Osteocyte (in vitro differentiated cells): ENCODE results near the gene RNF151. TPM values are rescaled to one million over a fixed set of nuclear protein-coding genes. Genes with fewer than 3 reads are reported as not detected.

ENCODE experiments used
- DNase-seq: peaks from one replicate; pipeline ENCODE4 v3.0.0; 2021; ENCODE audit warnings: mixed read lengths; ENCODE audit not compliant: unreplicated experiment; ENCODE audit errors: extremely low spot score
- H3K27ac Mint-ChIP-seq: one replicate; pipeline ENCODE4 v1.8.0; 2021; ENCODE audit warnings: mild to moderate bottlenecking, mixed read lengths; ENCODE audit not compliant: unreplicated experiment
- H3K27me3 Mint-ChIP-seq: one replicate; pipeline ENCODE4 v1.8.0; 2021; ENCODE audit warnings: mixed read lengths; ENCODE audit not compliant: unreplicated experiment
- H3K36me3 Mint-ChIP-seq: one replicate; pipeline ENCODE4 v1.8.0; 2021; ENCODE audit warnings: mixed read lengths; ENCODE audit not compliant: unreplicated experiment
- H3K4me1 Mint-ChIP-seq: one replicate; pipeline ENCODE4 v1.8.0; 2021; ENCODE audit warnings: mixed read lengths; ENCODE audit not compliant: unreplicated experiment
- H3K4me3 Mint-ChIP-seq: one replicate; pipeline ENCODE4 v1.8.0; 2021; ENCODE audit warnings: mild to moderate bottlenecking, moderate library complexity, mixed read lengths; ENCODE audit not compliant: unreplicated experiment
- H3K9me3 Mint-ChIP-seq: one replicate; pipeline ENCODE4 v1.8.0; 2021; ENCODE audit warnings: mixed read lengths; ENCODE audit not compliant: unreplicated experiment
- total RNA-seq: library from RNA; stranded (reverse); gene quantifications from 2 replicates; pipeline ENCODE4 v1.2.1, GENCODE V29; 2021
- TF ChIP-seq, protein P1 (sequence below): fragments of 200-600 bp; sonication (generic); IDR thresholded peaks from 2 replicates; pipeline ENCODE4 v1.5.0; 2021; ENCODE audit warnings: antibody characterized with exemption, mild to moderate bottlenecking, moderate library complexity

The RNF151 gene
- total RNA-seq, 1 donor from 2014 or later = 0.46 TPM

DNA sequence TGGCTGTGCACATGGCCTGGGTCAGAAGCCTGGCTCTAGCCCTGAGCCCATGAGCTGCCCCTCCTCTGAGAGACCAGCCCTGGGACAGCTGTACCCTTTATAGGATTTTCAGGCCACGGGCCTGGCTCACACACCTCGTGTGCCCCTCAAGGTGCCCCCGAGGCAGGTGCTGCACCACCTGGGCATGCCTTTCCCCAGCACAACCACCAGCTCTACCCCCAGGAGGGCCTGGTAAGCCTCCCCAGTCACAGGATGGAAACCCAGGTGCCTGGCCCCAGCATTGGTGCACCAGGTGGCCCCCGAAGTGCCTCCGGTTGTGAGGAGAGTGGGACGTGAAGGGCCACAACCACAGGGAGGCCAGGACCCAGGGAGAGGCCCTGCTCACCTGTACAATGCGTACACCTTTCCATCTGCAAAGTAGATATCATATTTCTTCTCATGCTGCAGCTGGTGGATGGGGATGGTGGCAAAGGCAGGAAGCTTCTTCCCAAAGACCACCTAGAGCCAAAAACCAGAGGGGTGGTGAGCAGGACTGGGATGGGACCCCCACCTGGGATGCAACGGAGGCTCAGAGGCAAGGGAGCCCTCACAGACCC is 36.7 kb downstream of the RNF151 start:
- TF ChIP-seq, protein P1, sequence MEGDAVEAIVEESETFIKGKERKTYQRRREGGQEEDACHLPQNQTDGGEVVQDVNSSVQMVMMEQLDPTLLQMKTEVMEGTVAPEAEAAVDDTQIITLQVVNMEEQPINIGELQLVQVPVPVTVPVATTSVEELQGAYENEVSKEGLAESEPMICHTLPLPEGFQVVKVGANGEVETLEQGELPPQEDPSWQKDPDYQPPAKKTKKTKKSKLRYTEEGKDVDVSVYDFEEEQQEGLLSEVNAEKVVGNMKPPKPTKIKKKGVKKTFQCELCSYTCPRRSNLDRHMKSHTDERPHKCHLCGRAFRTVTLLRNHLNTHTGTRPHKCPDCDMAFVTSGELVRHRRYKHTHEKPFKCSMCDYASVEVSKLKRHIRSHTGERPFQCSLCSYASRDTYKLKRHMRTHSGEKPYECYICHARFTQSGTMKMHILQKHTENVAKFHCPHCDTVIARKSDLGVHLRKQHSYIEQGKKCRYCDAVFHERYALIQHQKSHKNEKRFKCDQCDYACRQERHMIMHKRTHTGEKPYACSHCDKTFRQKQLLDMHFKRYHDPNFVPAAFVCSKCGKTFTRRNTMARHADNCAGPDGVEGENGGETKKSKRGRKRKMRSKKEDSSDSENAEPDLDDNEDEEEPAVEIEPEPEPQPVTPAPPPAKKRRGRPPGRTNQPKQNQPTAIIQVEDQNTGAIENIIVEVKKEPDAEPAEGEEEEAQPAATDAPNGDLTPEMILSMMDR = no peak
- DNase-seq = no peak
- Mint-ChIP-seq H3K27me3 (no peaks in the 10 kb centered on the region), H3K4me1 (peaks cover 31% of the 10 kb centered on the region), H3K4me3 (no peak overlapping the region), H3K36me3 (peaks cover 9% of the 10 kb centered on the region), H3K27ac (no peak overlapping the region), H3K9me3 (no peaks in the 10 kb centered on the region)

DNA sequence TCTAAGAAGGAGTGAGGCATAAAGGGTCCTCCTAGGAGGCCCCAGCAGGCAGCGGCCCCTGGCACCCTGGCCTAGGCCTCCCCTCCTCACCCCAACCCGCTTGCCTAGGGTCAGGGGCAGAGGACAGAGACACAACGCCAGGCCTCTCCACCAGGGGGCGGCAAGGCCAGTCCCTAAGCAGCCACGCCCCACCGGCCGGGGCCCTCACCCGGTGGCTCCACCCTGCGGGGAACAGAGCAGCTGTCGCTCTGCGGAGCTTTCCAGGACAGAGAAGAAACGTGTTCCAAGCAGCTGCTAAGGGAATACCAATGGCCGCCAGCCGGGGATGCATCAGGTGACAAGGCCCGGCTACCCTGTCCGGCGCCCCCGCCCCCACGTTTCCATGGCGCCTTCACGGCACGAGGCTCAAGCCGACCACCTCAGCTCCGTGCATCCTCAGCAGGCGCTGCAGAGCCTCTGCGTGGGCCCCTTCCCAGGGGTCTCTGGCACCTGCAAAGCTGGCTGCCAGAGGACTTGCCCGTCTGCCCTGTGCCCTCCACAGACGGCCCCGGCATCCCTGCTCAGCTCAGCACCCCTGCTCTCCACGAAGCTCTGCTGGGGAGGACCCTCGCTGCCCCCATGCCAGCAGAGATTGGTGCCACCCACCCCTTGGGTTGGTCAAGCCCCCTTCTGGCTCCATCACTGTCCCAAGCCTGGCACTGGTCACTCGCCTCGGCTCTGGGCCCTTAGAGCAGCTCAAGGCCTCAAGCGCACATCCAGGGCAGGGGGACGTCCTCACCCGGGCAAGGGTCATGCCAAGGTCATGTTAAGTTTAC is 37.4 kb downstream of the RNF151 start:
- DNase-seq = peak; percentile 96
- Mint-ChIP-seq H3K36me3 (peaks cover 9% of the 10 kb centered on the region), H3K9me3 (no peaks in the 10 kb centered on the region), H3K27ac (no peak overlapping the region), H3K4me3 (no peak overlapping the region), H3K4me1 (peaks cover 36% of the 10 kb centered on the region), H3K27me3 (no peaks in the 10 kb centered on the region)
- TF ChIP-seq, protein P1 = peak; percentile 97

GRCh38 chr16:2004795-2005517 is 38.3 kb downstream of the RNF151 start:
- no peak overlapping the region for H3K4me3 Mint-ChIP-seq
- H3K27ac Mint-ChIP-seq = peak overlapping the region; percentile 31
- H3K27me3 Mint-ChIP-seq = no peaks in the 10 kb centered on the region
- peaks cover 9% of the 10 kb centered on the region for H3K36me3 Mint-ChIP-seq
- no peaks in the 10 kb centered on the region for H3K9me3 Mint-ChIP-seq
- DNase-seq = no peak
- TF ChIP-seq, protein P1 = no peak
- peaks cover 36% of the 10 kb centered on the region for H3K4me1 Mint-ChIP-seq

DNA sequence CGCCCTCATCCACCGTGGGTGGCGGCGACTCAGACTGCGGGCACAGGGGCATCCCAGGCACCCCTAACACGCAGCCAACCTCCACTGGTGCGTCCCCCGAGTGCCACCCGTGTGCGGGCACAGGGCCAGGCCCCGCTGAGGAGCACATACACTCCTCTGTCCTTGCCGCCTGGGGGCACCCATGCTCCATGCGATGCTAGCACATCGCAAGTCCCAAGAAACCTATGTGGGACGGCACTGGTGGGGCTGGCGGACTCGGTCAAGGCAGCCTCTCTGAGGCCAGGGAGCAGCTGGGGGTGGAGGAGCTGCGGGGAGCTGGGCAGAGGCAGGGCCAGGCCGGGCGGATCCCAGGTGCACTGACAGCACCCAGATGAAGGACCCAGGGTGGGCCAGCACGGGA is 39.0 kb downstream of the RNF151 start:
- H3K4me3 Mint-ChIP-seq = no peak overlapping the region
- no peaks in the 10 kb centered on the region for H3K9me3 Mint-ChIP-seq
- TF ChIP-seq, protein P1 = no peak
- H3K36me3 Mint-ChIP-seq = peaks cover 9% of the 10 kb centered on the region
- H3K27me3 Mint-ChIP-seq = no peaks in the 10 kb centered on the region
- no peak overlapping the region for H3K27ac Mint-ChIP-seq
- peaks cover 42% of the 10 kb centered on the region for H3K4me1 Mint-ChIP-seq
- no peak for DNase-seq

GRCh38 chr16:2006317-2006716 is 39.7 kb downstream of the RNF151 start:
- Mint-ChIP-seq H3K9me3 (no peaks in the 10 kb centered on the region), H3K27ac (peak overlapping the region; percentile 54), H3K4me3 (peak overlapping the region; percentile 6), H3K27me3 (no peaks in the 10 kb centered on the region), H3K36me3 (peaks cover 5% of the 10 kb centered on the region), H3K4me1 (peaks cover 42% of the 10 kb centered on the region)
- TF ChIP-seq, protein P1 = no peak
- no peak for DNase-seq
